Hematopoietic multipotent progenitor cell treated with erythropoietin and hydrocortisone succinate and interleukin-3 and kit ligand, for 17 days (in vitro differentiated cells): ENCODE data around the gene IPO4.
A peak's percentile ranks its signal among the peaks of the same experiment; 100 is the strongest.

ENCODE experiments used
- DNase-seq: peaks from one replicate; pipeline ENCODE4 v3.0.0-alpha.2; 2015; ENCODE audit warnings: low spot score

IPO4 gene

GRCh38 chr14:24146453-24146977 lies 42.1 kb downstream of the IPO4 start, which contains the start of gene PSME2:
PSME2 (minus strand) TSS chr14:24146610; CDS start chr14:24146581, 29 bp downstream.
- DNase-seq = peak; percentile 85

- DNase-seq = no peak
These were observed 42.7 kb downstream of the IPO4 start for GRCh38 chr14:24145690-24146452.

GRCh38 chr14:24145219-24145618 lies 43.4 kb downstream of the IPO4 start:
- no peak for DNase-seq

- no peak for DNase-seq
These were observed 44.2 kb downstream of the IPO4 start for GRCh38 chr14:24144451-24144850.

- no peak for DNase-seq
These were observed 45.1 kb downstream of the IPO4 start for GRCh38 chr14:24143511-24143910.

GRCh38 chr14:24141097-24141880 lies 47.3 kb downstream of the IPO4 start, which contains the start of gene EMC9:
EMC9 (minus strand) TSS chr14:24141591; CDS start chr14:24141304, 287 bp downstream.
- peak; percentile 98 for DNase-seq

- no peak for DNase-seq
These were observed 49.2 kb downstream of the IPO4 start for GRCh38 chr14:24139272-24139934.

GRCh38 chr14:24138396-24139271 lies 50.0 kb downstream of the IPO4 start:
- DNase-seq = no peak

- DNase-seq = no peak
These were observed 50.9 kb downstream of the IPO4 start for GRCh38 chr14:24137529-24138395.

- DNase-seq = no peak
These were observed 51.7 kb downstream of the IPO4 start for GRCh38 chr14:24136684-24137528.

- DNase-seq = peak; percentile 96
These were observed 52.6 kb downstream of the IPO4 start, which contains the start of gene PSME1 for GRCh38 chr14:24135834-24136683. PSME1 (plus strand) TSS chr14:24136194; CDS start chr14:24136263, 69 bp downstream.

GRCh38 chr14:24135584-24135833 lies 53.1 kb downstream of the IPO4 start:
- DNase-seq = no peak

GRCh38 chr14:24133735-24134134 lies 54.9 kb downstream of the IPO4 start:
- DNase-seq = peak; percentile 32

GRCh38 chr14:24132976-24133375 lies 55.6 kb downstream of the IPO4 start:
- no peak for DNase-seq

GRCh38 chr14:24132061-24132685 lies 56.4 kb downstream of the IPO4 start:
- no peak for DNase-seq

- no peak for DNase-seq
These were observed 57.1 kb downstream of the IPO4 start for GRCh38 chr14:24131549-24131966.

- no peak for DNase-seq
These were observed 57.7 kb downstream of the IPO4 start for GRCh38 chr14:24130717-24131548.
